SK-N-MC (cell line): ENCODE data around the gene CNTN6.

ENCODE experiments used
- EZH2 ChIP-seq: fragments of 200-600 bp; sonication (generic); IDR thresholded peaks from one replicate; pipeline ENCODE4 v1.6.1; 2017; ENCODE audit warnings: antibody characterized with exemption
- FOXP2 ChIP-seq: optimal IDR thresholded peaks from 2 replicates; pipeline ENCODE3; 2011; ENCODE audit warnings: mild to moderate bottlenecking, moderate library complexity; ENCODE audit not compliant: insufficient read depth; ENCODE audit errors: extremely low read length, control extremely low read depth
- POLR2AphosphoS5 ChIP-seq: IDR thresholded peaks from 2 replicates; pipeline ENCODE4 v1.6.1; 2012; ENCODE audit warnings: mild to moderate bottlenecking, low read depth, low read length, borderline replicate concordance

DNA sequence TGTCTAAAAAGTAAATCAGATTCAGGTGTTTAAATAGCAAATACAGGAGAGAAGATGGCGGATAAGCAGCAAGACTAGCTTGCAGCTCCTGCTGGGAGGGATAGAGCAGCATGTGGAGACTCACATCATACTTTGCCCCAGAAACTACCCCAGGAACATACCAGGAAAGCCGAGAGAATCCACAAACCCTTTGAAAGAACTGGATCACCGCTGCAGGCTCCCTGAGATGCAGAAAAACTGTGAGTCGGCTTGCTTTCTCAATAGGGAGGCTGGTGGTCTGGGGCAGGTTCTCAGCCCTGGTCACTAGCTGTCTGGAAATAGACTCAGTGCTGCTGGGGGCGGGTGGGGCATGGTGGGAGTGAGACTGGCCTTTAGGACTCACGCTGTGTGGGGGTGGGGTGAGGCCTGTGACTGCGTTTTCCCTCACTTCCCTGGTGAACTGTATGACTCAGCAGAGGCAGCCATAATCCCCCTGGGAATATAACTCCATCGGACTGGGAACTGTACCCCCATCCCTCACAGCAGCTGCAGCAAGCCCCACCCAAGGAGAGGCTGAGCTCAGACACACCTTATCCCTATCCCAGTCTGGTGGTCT is 142.8 kb downstream of the CNTN6 start:
- TF ChIP-seq EZH2 (no peak), FOXP2 (no peak), POLR2AphosphoS5 (no peak)
